Type B pancreatic cell (in vitro differentiated cells): ENCODE data around the gene DCTN5. TPM values are rescaled to one million over a fixed set of nuclear protein-coding genes. Genes with fewer than 3 reads are reported as not detected.
"Not testable (repeated sequence)": the region's sequence is repeated elsewhere in the genome, so short reads cannot be mapped to it uniquely, and the experiment has no call there.

Experiments
- DNase-seq: peaks from one replicate; pipeline ENCODE4 v3.0.0; 2021; ENCODE audit warnings: mixed read lengths; ENCODE audit not compliant: unreplicated experiment; ENCODE audit errors: extremely low spot score
- H3K27ac Mint-ChIP-seq: 2 replicates; pipeline ENCODE4 v1.8.0; 2021; ENCODE audit warnings: mild to moderate bottlenecking, mixed read lengths
- H3K27me3 Mint-ChIP-seq: 2 replicates; pipeline ENCODE4 v1.8.0; 2021; ENCODE audit warnings: mixed read lengths
- H3K36me3 Mint-ChIP-seq: 2 replicates; pipeline ENCODE4 v1.8.0; 2021; ENCODE audit warnings: mixed read lengths
- H3K4me1 Mint-ChIP-seq: one replicate; pipeline ENCODE4 v1.8.0; 2021; ENCODE audit warnings: mixed read lengths; ENCODE audit not compliant: unreplicated experiment
- H3K4me3 Mint-ChIP-seq: 2 replicates; pipeline ENCODE4 v1.8.0; 2021; ENCODE audit warnings: mild to moderate bottlenecking, mixed read lengths
- H3K9me3 Mint-ChIP-seq: 2 replicates; pipeline ENCODE4 v1.8.0; 2021; ENCODE audit warnings: mixed read lengths
- CTCF ChIP-seq: fragments of 200-600 bp; sonication (generic); conservative IDR thresholded peaks from 2 replicates; pipeline ENCODE4 v1.5.0; 2021; ENCODE audit warnings: antibody characterized with exemption, mild to moderate bottlenecking
- total RNA-seq: library from RNA; stranded (reverse); gene quantifications from 2 replicates; pipeline ENCODE4 v1.2.1, GENCODE V29; 2021; ENCODE audit warnings: low replicate concordance

Gene DCTN5
- total RNA-seq, 1 donor from 2014 or later = 78.3 TPM

DNA sequence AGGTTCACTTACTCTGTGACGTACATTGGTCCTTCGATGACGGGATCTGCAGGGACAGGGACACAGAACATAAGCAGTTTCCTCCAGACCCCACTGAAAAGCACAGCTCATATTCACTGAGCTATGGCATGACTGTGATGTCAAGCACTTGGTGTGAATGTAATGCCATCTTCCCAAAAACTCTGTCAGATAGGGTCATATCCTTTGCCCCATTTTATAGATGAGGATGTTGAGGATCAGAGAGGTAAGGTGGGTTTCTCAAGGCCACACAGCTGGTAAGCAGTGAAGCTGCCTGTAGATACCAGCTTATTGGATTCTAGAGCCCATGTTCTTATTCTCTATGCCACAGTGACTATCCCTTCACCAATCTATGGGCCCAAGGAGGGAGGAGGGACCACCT lies 69.2 kb downstream of the DCTN5 start:
- H3K4me1 Mint-ChIP-seq = no peaks in the 10 kb centered on the region
- H3K9me3 Mint-ChIP-seq = no peaks in the 10 kb centered on the region
- DNase-seq = no peak
- no peak overlapping the region for H3K4me3 Mint-ChIP-seq
- H3K27ac Mint-ChIP-seq = no peak overlapping the region
- H3K27me3 Mint-ChIP-seq = peaks cover 53% of the 10 kb centered on the region
- H3K36me3 Mint-ChIP-seq = no peaks in the 10 kb centered on the region
- TF ChIP-seq CTCF = no peak

- Mint-ChIP-seq H3K4me1 (no peaks in the 10 kb centered on the region), H3K9me3 (no peaks in the 10 kb centered on the region), H3K4me3 (no peak overlapping the region), H3K27ac (no peak overlapping the region), H3K36me3 (no peaks in the 10 kb centered on the region), H3K27me3 (peaks cover 61% of the 10 kb centered on the region)
- no peak for DNase-seq
- TF ChIP-seq CTCF = no peak
These were observed 70.5 kb downstream of the DCTN5 start for GRCh38 chr16:23711785-23712184.

DNA sequence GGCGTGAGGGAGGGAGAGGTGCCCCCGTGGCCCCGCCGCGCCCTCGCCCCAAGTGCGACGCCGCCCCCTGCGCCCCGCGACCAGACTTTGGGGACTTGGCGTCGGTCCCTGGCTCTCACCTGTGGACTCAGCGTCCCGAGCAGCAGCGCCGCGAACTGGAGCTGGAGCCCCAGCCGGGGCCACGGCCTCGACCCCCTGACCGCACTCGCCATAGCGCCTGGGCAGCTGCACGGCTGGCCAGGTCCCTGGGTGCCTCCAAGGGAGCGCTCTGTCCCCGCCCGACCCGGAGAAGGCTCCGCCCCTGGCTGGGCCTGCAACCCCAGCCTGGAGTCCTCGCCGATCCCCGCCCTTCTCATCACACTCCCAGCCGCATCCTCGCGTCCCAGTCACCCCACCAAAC lies 71.7 kb downstream of the DCTN5 start, which contains the start of gene ERN2:
ERN2 (minus strand) TSS at position 247 of the 400 bp plus-strand sequence; CDS start at position 212, 35 bp downstream.
- H3K27ac Mint-ChIP-seq = no peak within 1 kb of the TSS
- TF ChIP-seq CTCF = no peak
- no peaks in the 10 kb centered on the region for H3K36me3 Mint-ChIP-seq
- peaks cover 70% of the 10 kb centered on the region for H3K27me3 Mint-ChIP-seq
- H3K9me3 Mint-ChIP-seq = no peaks in the 10 kb centered on the region
- H3K4me1 Mint-ChIP-seq = no peaks in the 10 kb centered on the region
- no peak within 1 kb of the TSS for H3K4me3 Mint-ChIP-seq
- DNase-seq = no peak

GRCh38 chr16:23716484-23716883 lies 75.2 kb downstream of the DCTN5 start:
- no peaks in the 10 kb centered on the region for H3K4me1 Mint-ChIP-seq
- no peak overlapping the region for H3K27ac Mint-ChIP-seq
- no peaks in the 10 kb centered on the region for H3K36me3 Mint-ChIP-seq
- TF ChIP-seq CTCF = no peak
- no peak overlapping the region for H3K4me3 Mint-ChIP-seq
- H3K9me3 Mint-ChIP-seq = no peaks in the 10 kb centered on the region
- peaks cover 54% of the 10 kb centered on the region for H3K27me3 Mint-ChIP-seq
- DNase-seq = no peak

DNA sequence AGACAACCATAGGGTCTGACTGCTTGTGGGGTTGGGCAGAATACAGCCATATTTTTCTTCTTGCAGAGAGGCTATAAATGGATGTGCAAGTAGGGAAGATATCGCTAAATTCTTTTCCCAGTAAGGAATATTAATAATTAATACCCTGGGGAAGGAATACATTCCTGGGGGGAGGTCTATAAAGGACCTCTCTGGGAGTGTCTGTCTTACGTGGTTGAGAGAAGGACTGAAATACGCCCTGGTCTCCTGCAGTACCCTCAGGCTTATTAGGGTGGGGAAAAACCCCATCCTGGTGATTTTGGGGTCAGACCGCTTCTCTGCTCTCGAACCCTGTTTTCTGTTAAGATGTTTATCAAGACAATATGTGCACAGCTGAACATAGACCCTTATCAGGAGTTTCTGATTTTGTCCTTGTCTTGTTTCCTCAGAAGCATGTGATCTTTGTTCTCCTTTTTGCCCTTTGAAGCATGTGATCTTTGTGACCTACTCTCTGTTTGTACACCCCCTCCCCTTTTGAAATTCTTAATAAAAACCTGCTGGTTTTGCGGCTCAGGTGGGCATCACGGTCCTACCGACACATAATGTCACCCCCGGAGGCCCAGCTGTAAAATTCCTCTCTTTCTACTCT lies 81.5 kb downstream of the DCTN5 start:
- not testable (repeated sequence) for H3K9me3 Mint-ChIP-seq, H3K4me1 Mint-ChIP-seq, H3K36me3 Mint-ChIP-seq, H3K27ac Mint-ChIP-seq, DNase-seq, H3K4me3 Mint-ChIP-seq
- peaks cover 14% of the 10 kb centered on the region for H3K27me3 Mint-ChIP-seq

DNA sequence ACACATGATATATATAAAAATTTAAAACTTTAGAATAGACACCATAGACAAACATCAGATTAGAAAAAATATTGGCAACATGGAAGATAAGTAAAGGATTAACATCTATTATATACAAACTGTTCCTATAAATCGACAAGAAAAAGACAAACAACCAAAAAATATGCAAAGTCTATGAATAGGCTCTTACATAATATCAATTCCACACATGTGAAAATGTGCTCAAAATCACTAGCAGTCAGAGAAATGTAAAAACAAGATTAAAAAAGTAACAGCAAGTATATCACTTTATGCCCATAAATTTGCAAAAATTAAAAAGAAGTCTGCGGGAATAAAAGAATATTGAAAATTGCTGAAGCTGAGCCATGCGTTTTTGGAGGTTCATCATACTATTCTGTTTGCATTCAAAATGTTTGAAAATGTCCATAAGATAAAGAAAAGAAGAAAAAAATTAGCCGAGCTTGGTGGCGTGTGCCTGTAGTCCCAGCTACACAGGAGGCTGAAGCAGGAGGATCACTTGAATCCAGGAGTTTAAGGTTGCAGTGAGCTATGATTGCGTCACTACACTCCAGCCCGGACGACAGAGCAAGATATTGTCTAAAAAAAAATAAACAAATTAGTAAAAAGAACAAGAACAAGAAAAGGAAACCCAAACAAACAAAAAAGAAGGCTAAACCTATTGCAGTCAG lies 83.0 kb downstream of the DCTN5 start:
- no peak for TF ChIP-seq CTCF
- DNase-seq = no peak
- Mint-ChIP-seq H3K27ac (no peak overlapping the region), H3K9me3 (peaks cover 8% of the 10 kb centered on the region), H3K4me3 (no peak overlapping the region), H3K36me3 (no peaks in the 10 kb centered on the region), H3K4me1 (peaks cover 5% of the 10 kb centered on the region), H3K27me3 (peaks cover 8% of the 10 kb centered on the region)
